Liver (tissue), 9 donors: ENCODE data around the gene NAXE. TPM values are rescaled to one million over a fixed set of nuclear protein-coding genes. Genes with fewer than 3 reads are reported as not detected.

Experiments used
- DNase-seq: peaks from one replicate; pipeline ENCODE4 v3.0.0-alpha.2; 2017; ENCODE audit warnings: low spot score
- H3K27ac ChIP-seq, 2 donors: one replicate each; pipeline ENCODE4 v1.7.0; 2013; ENCODE audit warnings: inconsistent platforms in 2 of 2, low read length in 2 of 2, control low read depth in 1 of 2, low read depth in 1 of 2, mild to moderate bottlenecking in 1 of 2
- H3K27me3 ChIP-seq, 4 donors: one replicate each; pipeline versions ENCODE4 v1.6.1 to v1.7.0; 2013; ENCODE audit warnings: low read length in 3 of 4, inconsistent platforms in 1 of 4, mild to moderate bottlenecking in 1 of 4, moderate library complexity in 1 of 4; ENCODE audit not compliant: control insufficient read depth in 4 of 4, insufficient read depth in 4 of 4
- H3K36me3 ChIP-seq, 4 donors: one replicate each; pipeline versions ENCODE4 v1.6.1 to v1.7.0; 2013; ENCODE audit warnings: low read length in 3 of 4, mild to moderate bottlenecking in 3 of 4, low read depth in 1 of 4, moderate library complexity in 1 of 4; ENCODE audit not compliant: control insufficient read depth in 4 of 4, insufficient read depth in 3 of 4
- H3K4me1 ChIP-seq, 4 donors: one replicate each; pipeline versions ENCODE4 v1.6.1 to v1.7.0; 2013; ENCODE audit warnings: low read length in 3 of 4, mild to moderate bottlenecking in 3 of 4, moderate library complexity in 1 of 4; ENCODE audit not compliant: control insufficient read depth in 4 of 4, insufficient read depth in 4 of 4
- H3K4me3 ChIP-seq, 3 donors: one replicate each; pipeline versions ENCODE4 v1.6.1 to v1.7.0; 2013; ENCODE audit warnings: low read length in 3 of 3, control low read depth in 1 of 3, low read depth in 1 of 3, mild to moderate bottlenecking in 1 of 3
- H3K9ac ChIP-seq, 2 donors: one replicate each; pipeline ENCODE4 v1.7.0; 2013; ENCODE audit warnings: low read length in 2 of 2, mild to moderate bottlenecking in 2 of 2, moderate library complexity in 2 of 2, control low read depth in 1 of 2, low read depth in 1 of 2
- H3K9me3 ChIP-seq, 4 donors: one replicate each; pipeline versions ENCODE4 v1.6.1 to v1.7.0; 2013; ENCODE audit warnings: low read length in 3 of 4; ENCODE audit not compliant: control insufficient read depth in 4 of 4
- ATF3 ChIP-seq: IDR thresholded peaks from 2 replicates; pipeline ENCODE4 v1.6.1; 2016; ENCODE audit warnings: antibody characterized with exemption
- CTCF ChIP-seq: fragments of 150-350 bp; IDR thresholded peaks from 2 replicates; pipeline ENCODE4 v1.5.1; 2017; ENCODE audit warnings: improper control_type of control experiment, low read depth, low read length; ENCODE audit not compliant: missing input control
- EGR1 ChIP-seq, 2 donors: IDR thresholded peaks; 2 replicates each; pipeline ENCODE4 v1.6.1; 2016 to 2018; ENCODE audit warnings: antibody characterized with exemption in 2 of 2, low read depth in 2 of 2
- FOXA1 ChIP-seq: IDR thresholded peaks from 2 replicates; pipeline ENCODE4 v1.6.1; 2016; ENCODE audit warnings: antibody characterized with exemption
- FOXA2 ChIP-seq: IDR thresholded peaks from 2 replicates; pipeline ENCODE4 v1.6.1; 2016; ENCODE audit warnings: antibody characterized with exemption
- GABPA ChIP-seq, 2 donors: IDR thresholded peaks in 1 of 2; conservative IDR thresholded peaks in 1 of 2; 2 replicates each; pipeline ENCODE4 v1.6.1; 2016; ENCODE audit warnings: antibody characterized with exemption in 2 of 2, mild to moderate bottlenecking in 1 of 2, moderate library complexity in 1 of 2
- HNF4A ChIP-seq, 2 donors: conservative IDR thresholded peaks; 2 replicates each; pipeline ENCODE4 v1.6.1; 2016; ENCODE audit warnings: antibody characterized with exemption in 2 of 2, mild to moderate bottlenecking in 2 of 2
- HNF4G ChIP-seq: IDR thresholded peaks from 2 replicates; pipeline ENCODE4 v1.6.1; 2016; ENCODE audit warnings: antibody characterized with exemption
- JUND ChIP-seq, 2 donors: IDR thresholded peaks; 2 replicates each; pipeline ENCODE4 v1.6.1; 2016; ENCODE audit warnings: antibody characterized with exemption in 2 of 2
- NR2F2 ChIP-seq: IDR thresholded peaks from 2 replicates; pipeline ENCODE4 v1.6.1; 2016; ENCODE audit warnings: antibody characterized with exemption
- RAD21 ChIP-seq, 2 donors: IDR thresholded peaks; 2 replicates each; pipeline ENCODE4 v1.6.1; 2016; ENCODE audit warnings: antibody characterized with exemption in 2 of 2, mild to moderate bottlenecking in 2 of 2
- REST ChIP-seq: IDR thresholded peaks from 2 replicates; pipeline ENCODE4 v1.6.1; 2016; ENCODE audit warnings: antibody characterized with exemption, mild to moderate bottlenecking
- RXRA ChIP-seq, 2 donors: IDR thresholded peaks; 2 replicates each; pipeline ENCODE4 v1.6.1; 2017 to 2018; ENCODE audit warnings: antibody characterized with exemption in 2 of 2, mild to moderate bottlenecking in 1 of 2
- SP1 ChIP-seq: IDR thresholded peaks from 2 replicates; pipeline ENCODE4 v1.6.1; 2018; ENCODE audit warnings: antibody characterized with exemption, mild to moderate bottlenecking
- TAF1 ChIP-seq: conservative IDR thresholded peaks from 2 replicates; pipeline ENCODE4 v1.6.1; 2016; ENCODE audit warnings: antibody characterized with exemption, mild to moderate bottlenecking
- YY1 ChIP-seq: IDR thresholded peaks from 2 replicates; pipeline ENCODE4 v1.6.1; 2016; ENCODE audit warnings: antibody characterized with exemption, mild to moderate bottlenecking
- ZBTB33 ChIP-seq: IDR thresholded peaks from 2 replicates; pipeline ENCODE4 v1.6.1; 2016; ENCODE audit warnings: antibody characterized with exemption
- WGBS: extraction: QIAGEN DNeasy Blood & Tissue Kit; methylation state at CpG from one replicate; pipeline ENCODE4 v1.1.7; 2013; 5-methylcytosine and 5-hydroxymethylcytosine counted together
- polyA plus RNA-seq, 2 donors: library from polyadenylated mRNA; stranded (reverse) in 1 of 2; unstranded in 1 of 2; fragments of 200-250 nt in 1 of 2; fragments of >200 nt in 1 of 2; fragmentation: Nextera tagmentation in 1 of 2; extraction: Ambion mirVana in 1 of 2; gene quantifications; one replicate each; pipeline versions ENCODE4 v1.2.1 to v1.2.3, GENCODE V29; 2013 to 2015
- total RNA-seq, 2 donors: library from RNA; depleted of rRNA; stranded (reverse); fragments of >200 nt; gene quantifications; one replicate each; pipeline ENCODE4 v1.2.3, GENCODE V29; 2014
- donor health status: healthy.
- donor health status: healthy.
- donor health status: healthy.
- donor health status: healthy.
- donor health status: healthy.

The NAXE gene
- total and polyA plus RNA-seq, 4 donors = 20.6 to 73.8 (median 46.9) TPM

- Histone ChIP-seq H3K27me3 (peaks cover 0 to 4% (median 4%) of the 10 kb centered on the region in 4 donors), H3K4me3 (no peak overlapping the region), H3K9ac (no peak overlapping the region), H3K9me3 (no peaks in the 10 kb centered on the region), H3K27ac (no peak overlapping the region), H3K4me1 (peaks cover 0 to 6% (median 0%) of the 10 kb centered on the region in 4 donors), H3K36me3 (no peaks in the 10 kb centered on the region)
- WGBS = 63% methylated on average over 8 of the region's 8 CpGs
- DNase-seq = no peak
- no peak for TF ChIP-seq NR2F2
- no peak for TF ChIP-seq ATF3
- no peak for TF ChIP-seq HNF4A (conservative IDR thresholded peaks at IDR 0.05)
- no peak for TF ChIP-seq RXRA (IDR thresholded peaks at IDR 0.05)
- no peak for TF ChIP-seq GABPA (IDR thresholded peaks at IDR 0.05 in 1 of 2, conservative IDR thresholded peaks at IDR 0.05 in 1 of 2)
- no peak for TF ChIP-seq EGR1 (IDR thresholded peaks at IDR 0.05; ENCODE audit: low read depth in 2 of 2)
- no peak for TF ChIP-seq TAF1
- TF ChIP-seq ZBTB33 = no peak
- no peak for TF ChIP-seq YY1
- TF ChIP-seq REST = no peak
- TF ChIP-seq FOXA1 = no peak
- TF ChIP-seq FOXA2 = no peak
- TF ChIP-seq CTCF = no peak
Observed at GRCh38 chr1:156638189-156638985, 46.8 kb downstream of the NAXE start.

GRCh38 chr1:156639601-156640101 is 48.1 kb downstream of the NAXE start:
- H3K27me3 ChIP-seq = peaks cover 0 to 8% (median 4%) of the 10 kb centered on the region in 4 donors
- H3K4me1 ChIP-seq = peaks cover 0 to 6% (median 0%) of the 10 kb centered on the region in 4 donors
- no peak overlapping the region for H3K4me3 ChIP-seq
- H3K27ac ChIP-seq = no peak overlapping the region
- H3K9me3 ChIP-seq = no peaks in the 10 kb centered on the region
- WGBS = 37% methylated on average over 6 of the region's 6 CpGs
- TF ChIP-seq NR2F2 (no peak), HNF4A (conservative IDR thresholded peaks at IDR 0.05) (no peak), JUND (IDR thresholded peaks at IDR 0.05) (no peak), GABPA (IDR thresholded peaks at IDR 0.05 in 1 of 2, conservative IDR thresholded peaks at IDR 0.05 in 1 of 2) (no peak), REST (no peak), TAF1 (no peak), FOXA1 (no peak), EGR1 (IDR thresholded peaks at IDR 0.05; ENCODE audit: low read depth in 2 of 2) (no peak), HNF4G (no peak), RAD21 (IDR thresholded peaks at IDR 0.05) (no peak), SP1 (no peak), FOXA2 (no peak)
- no peak for DNase-seq
- H3K9ac ChIP-seq = no peak overlapping the region
- no peaks in the 10 kb centered on the region for H3K36me3 ChIP-seq
